WTC11 (cell line): ENCODE results near the gene UCK2.

Experiments
- CREB1 ChIP-seq: sonication (generic); formaldehyde crosslinking; IDR thresholded peaks from 2 replicates; pipeline ENCODE4 v1.8.0; 2023; ENCODE audit warnings: mild to moderate bottlenecking, missing genetic modification reagents
- ETV6 ChIP-seq: sonication (generic); formaldehyde crosslinking; IDR thresholded peaks from 2 replicates; pipeline ENCODE4 v1.8.1; 2022; ENCODE audit warnings: mild to moderate bottlenecking, missing genetic modification reagents
- JUN ChIP-seq: sonication (generic); formaldehyde crosslinking; IDR thresholded peaks from 2 replicates; pipeline ENCODE4 v1.8.0; 2023; ENCODE audit warnings: mild to moderate bottlenecking, missing genetic modification reagents
- SMAD3 ChIP-seq: sonication (generic); formaldehyde crosslinking; IDR thresholded peaks from 2 replicates; pipeline ENCODE4 v1.8.0; 2022; ENCODE audit warnings: missing genetic modification reagents, mild to moderate bottlenecking, borderline replicate concordance
- TEAD4 ChIP-seq: sonication (generic); formaldehyde crosslinking; IDR thresholded peaks from 2 replicates; pipeline ENCODE4 v1.8.0; 2022; ENCODE audit warnings: mild to moderate bottlenecking, missing genetic modification reagents
- TF ChIP-seq, protein P1 (sequence below): fragments of 200-600 bp; IDR thresholded peaks from 2 replicates; pipeline ENCODE4 v1.8.0; 2022; ENCODE audit warnings: antibody characterized with exemption
- TF ChIP-seq, protein P2 (sequence below): fragments of 250-450 bp; sonication (Bioruptor Pico); conservative IDR thresholded peaks from 2 replicates; pipeline ENCODE4 v1.9.0; 2021; ENCODE audit warnings: mild to moderate bottlenecking
- TF ChIP-seq, protein P3 (sequence below): sonication (generic); formaldehyde crosslinking; IDR thresholded peaks from 2 replicates; pipeline ENCODE4 v1.8.1; 2023; ENCODE audit warnings: mild to moderate bottlenecking, missing genetic modification reagents, moderate library complexity

DNA sequence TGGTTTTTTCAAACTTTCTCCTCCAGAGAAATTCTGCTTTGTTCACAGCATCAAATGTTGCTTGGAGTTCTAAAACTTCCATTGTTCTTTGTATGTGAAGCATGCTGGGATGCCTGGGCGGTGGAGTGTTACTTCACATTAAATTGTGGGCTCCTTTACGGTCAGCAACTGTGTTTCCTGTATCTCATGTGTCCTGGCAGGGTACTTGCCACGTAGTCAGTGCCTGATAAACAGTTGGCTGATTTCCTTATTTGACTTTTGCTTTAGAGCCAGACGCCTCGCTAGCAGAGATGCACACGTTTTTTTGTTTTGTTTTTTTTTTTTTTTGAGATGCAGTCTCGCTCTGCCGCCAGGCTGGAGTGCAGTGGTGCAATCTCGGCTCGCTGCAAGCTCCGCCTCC, 96.7 kb downstream of the UCK2 start:
- TF ChIP-seq, protein P1, sequence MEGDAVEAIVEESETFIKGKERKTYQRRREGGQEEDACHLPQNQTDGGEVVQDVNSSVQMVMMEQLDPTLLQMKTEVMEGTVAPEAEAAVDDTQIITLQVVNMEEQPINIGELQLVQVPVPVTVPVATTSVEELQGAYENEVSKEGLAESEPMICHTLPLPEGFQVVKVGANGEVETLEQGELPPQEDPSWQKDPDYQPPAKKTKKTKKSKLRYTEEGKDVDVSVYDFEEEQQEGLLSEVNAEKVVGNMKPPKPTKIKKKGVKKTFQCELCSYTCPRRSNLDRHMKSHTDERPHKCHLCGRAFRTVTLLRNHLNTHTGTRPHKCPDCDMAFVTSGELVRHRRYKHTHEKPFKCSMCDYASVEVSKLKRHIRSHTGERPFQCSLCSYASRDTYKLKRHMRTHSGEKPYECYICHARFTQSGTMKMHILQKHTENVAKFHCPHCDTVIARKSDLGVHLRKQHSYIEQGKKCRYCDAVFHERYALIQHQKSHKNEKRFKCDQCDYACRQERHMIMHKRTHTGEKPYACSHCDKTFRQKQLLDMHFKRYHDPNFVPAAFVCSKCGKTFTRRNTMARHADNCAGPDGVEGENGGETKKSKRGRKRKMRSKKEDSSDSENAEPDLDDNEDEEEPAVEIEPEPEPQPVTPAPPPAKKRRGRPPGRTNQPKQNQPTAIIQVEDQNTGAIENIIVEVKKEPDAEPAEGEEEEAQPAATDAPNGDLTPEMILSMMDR: no peak
- TF ChIP-seq, protein P2, sequence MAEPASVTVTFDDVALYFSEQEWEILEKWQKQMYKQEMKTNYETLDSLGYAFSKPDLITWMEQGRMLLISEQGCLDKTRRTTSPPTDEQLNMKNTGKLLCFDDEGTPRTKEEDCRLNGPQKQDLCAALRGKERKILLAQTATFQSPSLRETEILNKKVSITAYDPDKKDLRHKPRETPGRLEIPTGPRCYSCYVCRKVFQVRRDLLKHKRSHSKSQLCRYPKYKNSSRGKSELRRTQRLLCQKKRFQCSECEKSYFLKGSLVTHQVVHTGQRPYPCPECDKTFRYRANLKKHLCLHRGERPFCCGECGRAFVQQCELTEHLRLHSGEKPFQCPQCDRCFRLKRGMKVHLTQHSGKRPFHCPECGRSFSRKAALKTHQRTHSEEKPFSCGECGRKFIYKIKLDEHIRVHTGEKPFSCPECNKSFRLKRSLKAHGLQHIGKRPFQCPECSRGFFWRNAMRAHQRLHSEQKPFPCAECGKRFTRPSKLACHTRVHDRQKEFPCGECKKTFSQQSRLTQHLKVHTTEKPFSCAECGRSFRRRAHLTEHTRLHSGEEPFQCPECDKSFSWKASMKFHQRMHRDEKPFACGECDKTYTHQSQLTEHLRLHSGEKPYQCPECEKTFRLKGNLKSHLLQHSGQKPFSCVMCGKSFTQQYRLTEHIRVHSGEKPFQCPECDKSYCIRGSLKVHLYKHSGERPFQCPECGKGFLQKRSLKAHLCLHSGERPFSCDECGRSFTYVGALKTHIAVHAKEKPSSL (CRISPR knock-in tag): no peak
- no peak for TF ChIP-seq JUN (CRISPR knock-in tag)
- TF ChIP-seq TEAD4: no peak
- no peak for TF ChIP-seq ETV6 (CRISPR knock-in tag)
- TF ChIP-seq, protein P3, sequence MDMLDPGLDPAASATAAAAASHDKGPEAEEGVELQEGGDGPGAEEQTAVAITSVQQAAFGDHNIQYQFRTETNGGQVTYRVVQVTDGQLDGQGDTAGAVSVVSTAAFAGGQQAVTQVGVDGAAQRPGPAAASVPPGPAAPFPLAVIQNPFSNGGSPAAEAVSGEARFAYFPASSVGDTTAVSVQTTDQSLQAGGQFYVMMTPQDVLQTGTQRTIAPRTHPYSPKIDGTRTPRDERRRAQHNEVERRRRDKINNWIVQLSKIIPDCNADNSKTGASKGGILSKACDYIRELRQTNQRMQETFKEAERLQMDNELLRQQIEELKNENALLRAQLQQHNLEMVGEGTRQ (CRISPR knock-in tag): no peak
- no peak for TF ChIP-seq CREB1 (CRISPR knock-in tag)
- no peak for TF ChIP-seq SMAD3 (CRISPR knock-in tag)
